Bronchial epithelial cell (primary cell): ENCODE measurements around the gene TMED5. TPM values are rescaled to one million over a fixed set of nuclear protein-coding genes. Genes with fewer than 3 reads are reported as not detected.

Experiments
- DNase-seq: peaks from one replicate; pipeline ENCODE4 v3.0.0-alpha.2; 2010; ENCODE audit warnings: low read depth
- FAIRE-seq: peaks from 2 replicates; lab custom pipeline; 2011; peaks lifted over from hg19 to GRCh38; lab: Jason Lieb, UNC
- H3K27me3 ChIP-seq: 2 replicates; pipeline ENCODE4 v1.5.1; 2011; ENCODE audit warnings: low read length; ENCODE audit not compliant: control insufficient read depth, insufficient read depth
- H3K36me3 ChIP-seq: 2 replicates; pipeline ENCODE4 v1.5.1; 2011; ENCODE audit warnings: low read length; ENCODE audit not compliant: control insufficient read depth, insufficient read depth
- H3K4me3 ChIP-seq: 2 replicates; pipeline ENCODE4 v1.5.1; 2011; ENCODE audit warnings: mild to moderate bottlenecking, low read depth, low read length, control low read depth
- total RNA-seq: library from RNA; depleted of rRNA; stranded (reverse); fragments of >200 nt; gene quantifications from 2 replicates; pipeline ENCODE4 v1.2.1, GENCODE V29; 2014
- TF ChIP-seq, protein P1 (sequence below): IDR thresholded peaks from 2 replicates; pipeline ENCODE4 v1.5.1; 2011; ENCODE audit warnings: mild to moderate bottlenecking, moderate library complexity, low read length, control low read depth, inconsistent platforms; ENCODE audit not compliant: insufficient read depth, severe bottlenecking

Gene TMED5
- total RNA-seq, 1 donor from 2014 or later = 52.7 TPM

DNA sequence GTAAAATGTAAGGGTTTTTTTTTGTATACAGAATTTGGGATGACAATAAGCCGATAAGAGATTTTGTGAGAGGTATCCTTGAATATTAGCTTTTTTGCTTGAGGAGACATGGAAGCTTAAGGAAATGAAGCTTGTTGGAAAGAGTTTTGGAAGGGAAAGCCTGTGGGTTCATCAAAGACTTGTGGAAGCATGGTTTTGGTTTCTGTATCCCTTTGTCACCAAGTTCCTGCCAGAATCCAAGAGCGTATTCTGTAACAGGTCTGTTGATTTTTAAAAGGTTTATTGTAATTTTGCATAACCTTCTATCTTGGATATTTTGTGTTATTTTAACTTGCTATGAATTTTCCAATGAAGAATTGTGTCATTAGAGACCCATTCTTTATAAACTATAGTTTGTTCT is 38.1 kb downstream of the TMED5 start:
- no peak overlapping the region for H3K4me3 ChIP-seq
- no peak for DNase-seq
- H3K36me3 ChIP-seq = peaks cover 2% of the 10 kb centered on the region
- no peaks in the 10 kb centered on the region for H3K27me3 ChIP-seq
- TF ChIP-seq, protein P1, sequence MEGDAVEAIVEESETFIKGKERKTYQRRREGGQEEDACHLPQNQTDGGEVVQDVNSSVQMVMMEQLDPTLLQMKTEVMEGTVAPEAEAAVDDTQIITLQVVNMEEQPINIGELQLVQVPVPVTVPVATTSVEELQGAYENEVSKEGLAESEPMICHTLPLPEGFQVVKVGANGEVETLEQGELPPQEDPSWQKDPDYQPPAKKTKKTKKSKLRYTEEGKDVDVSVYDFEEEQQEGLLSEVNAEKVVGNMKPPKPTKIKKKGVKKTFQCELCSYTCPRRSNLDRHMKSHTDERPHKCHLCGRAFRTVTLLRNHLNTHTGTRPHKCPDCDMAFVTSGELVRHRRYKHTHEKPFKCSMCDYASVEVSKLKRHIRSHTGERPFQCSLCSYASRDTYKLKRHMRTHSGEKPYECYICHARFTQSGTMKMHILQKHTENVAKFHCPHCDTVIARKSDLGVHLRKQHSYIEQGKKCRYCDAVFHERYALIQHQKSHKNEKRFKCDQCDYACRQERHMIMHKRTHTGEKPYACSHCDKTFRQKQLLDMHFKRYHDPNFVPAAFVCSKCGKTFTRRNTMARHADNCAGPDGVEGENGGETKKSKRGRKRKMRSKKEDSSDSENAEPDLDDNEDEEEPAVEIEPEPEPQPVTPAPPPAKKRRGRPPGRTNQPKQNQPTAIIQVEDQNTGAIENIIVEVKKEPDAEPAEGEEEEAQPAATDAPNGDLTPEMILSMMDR = no peak
- no peak for FAIRE-seq

DNA sequence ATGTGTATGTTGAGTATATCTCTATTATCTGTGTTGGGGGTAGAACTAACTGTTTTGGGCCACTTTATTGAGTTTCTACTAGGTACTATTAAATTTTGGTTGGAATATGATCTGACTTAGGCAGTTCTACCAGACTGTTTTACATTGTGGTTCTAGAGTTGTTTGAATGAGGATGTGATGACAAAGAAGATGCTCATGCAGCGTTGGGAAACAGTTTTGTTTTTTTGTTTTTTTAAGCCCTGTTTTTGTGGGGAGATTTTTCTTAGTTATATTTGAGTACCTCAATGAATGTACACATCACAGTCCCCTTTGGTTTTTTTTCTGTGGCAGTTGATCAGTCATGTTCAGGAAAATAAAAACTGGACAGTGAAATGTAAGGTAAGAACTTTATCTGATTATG is 40.1 kb downstream of the TMED5 start:
- no peak overlapping the region for H3K4me3 ChIP-seq
- TF ChIP-seq, protein P1 = no peak
- DNase-seq = no peak
- H3K27me3 ChIP-seq = no peaks in the 10 kb centered on the region
- no peak for FAIRE-seq
- H3K36me3 ChIP-seq = peaks cover 2% of the 10 kb centered on the region

DNA sequence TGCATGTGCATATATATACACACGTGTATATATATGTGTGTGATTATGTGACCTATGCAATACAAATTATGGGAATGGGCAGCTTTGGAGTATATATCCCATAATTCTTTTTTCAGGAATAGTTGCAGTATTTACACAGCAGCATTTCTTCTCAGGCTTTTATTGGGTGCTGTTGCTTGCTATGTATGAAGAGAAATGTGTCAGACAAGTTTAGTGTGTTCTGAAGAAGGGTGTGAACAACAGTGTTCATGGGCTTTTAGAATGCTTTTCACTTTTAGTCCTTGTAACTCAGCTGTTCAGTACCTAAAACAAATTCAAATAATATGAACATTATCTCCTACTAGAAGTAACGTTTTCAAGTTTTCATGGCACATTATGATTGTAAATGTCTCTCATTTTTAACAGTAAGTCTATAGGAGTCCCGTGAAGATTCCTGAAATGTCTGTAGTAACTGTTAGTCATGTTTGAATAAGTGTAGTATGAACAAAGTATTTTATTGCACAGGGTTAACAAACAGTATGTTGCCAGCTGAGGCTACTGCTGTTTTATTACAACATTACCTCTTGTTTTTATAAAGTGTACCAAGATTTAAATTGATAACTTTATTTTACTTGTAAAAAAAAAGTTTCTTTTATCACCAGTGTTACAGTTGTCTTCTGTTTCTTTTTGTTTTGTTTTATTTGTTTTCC is 42.5 kb downstream of the TMED5 start:
- no peaks in the 10 kb centered on the region for H3K27me3 ChIP-seq
- H3K36me3 ChIP-seq = peaks cover 5% of the 10 kb centered on the region
- DNase-seq (no peak), FAIRE-seq (no peak)
- no peak overlapping the region for H3K4me3 ChIP-seq
- TF ChIP-seq, protein P1 = no peak

DNA sequence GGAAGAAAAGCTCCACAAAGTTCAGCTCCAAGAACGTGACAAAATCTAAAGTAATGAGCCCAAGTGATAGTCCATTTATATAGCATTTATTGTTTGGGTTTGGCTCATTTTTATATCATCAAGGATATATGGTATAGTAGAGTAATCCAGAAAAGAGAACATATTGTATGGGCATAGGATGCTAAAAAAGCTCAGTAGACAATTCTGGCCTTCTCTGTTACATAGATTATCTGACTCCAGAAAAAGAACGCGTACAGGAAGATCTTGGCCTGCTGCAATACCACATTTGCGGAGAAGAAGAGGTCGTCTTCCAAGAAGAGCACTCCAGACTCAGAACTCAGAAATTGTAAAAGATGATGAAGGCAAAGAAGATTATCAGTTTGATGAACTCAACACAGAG is 43.8 kb downstream of the TMED5 start:
- Histone ChIP-seq H3K36me3 (peaks cover 5% of the 10 kb centered on the region), H3K27me3 (no peaks in the 10 kb centered on the region), H3K4me3 (no peak overlapping the region)
- DNase-seq (no peak), FAIRE-seq (no peak)
- TF ChIP-seq, protein P1 = no peak

DNA sequence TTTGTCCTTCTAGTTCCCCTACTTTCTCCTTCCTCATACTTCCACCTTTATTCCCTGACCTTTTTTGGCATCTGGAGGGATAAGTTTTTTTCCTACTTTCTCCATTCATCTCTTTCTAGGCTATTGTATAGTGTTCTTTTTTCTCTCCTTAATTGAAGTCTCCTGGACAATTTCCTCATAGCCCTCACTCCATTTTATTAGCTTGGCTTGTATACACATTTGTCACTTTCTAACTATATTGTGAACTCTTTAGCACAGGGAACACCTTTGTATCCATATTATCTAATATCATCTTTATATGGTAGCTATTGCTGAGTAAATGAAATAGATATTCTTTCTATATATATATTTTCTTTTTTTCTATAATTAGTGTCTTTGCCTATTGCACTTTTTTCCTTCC is 47.6 kb downstream of the TMED5 start:
- H3K4me3 ChIP-seq = no peak overlapping the region
- DNase-seq = no peak
- TF ChIP-seq, protein P1 = no peak
- no peak for FAIRE-seq
- H3K36me3 ChIP-seq = peaks cover 4% of the 10 kb centered on the region
- no peaks in the 10 kb centered on the region for H3K27me3 ChIP-seq
